ENCODE measurements around the gene NKAIN2.
"Not testable (repeated sequence)": the region's sequence is repeated elsewhere in the genome, so short reads cannot be mapped to it uniquely, and the experiment has no call there.

DNA sequence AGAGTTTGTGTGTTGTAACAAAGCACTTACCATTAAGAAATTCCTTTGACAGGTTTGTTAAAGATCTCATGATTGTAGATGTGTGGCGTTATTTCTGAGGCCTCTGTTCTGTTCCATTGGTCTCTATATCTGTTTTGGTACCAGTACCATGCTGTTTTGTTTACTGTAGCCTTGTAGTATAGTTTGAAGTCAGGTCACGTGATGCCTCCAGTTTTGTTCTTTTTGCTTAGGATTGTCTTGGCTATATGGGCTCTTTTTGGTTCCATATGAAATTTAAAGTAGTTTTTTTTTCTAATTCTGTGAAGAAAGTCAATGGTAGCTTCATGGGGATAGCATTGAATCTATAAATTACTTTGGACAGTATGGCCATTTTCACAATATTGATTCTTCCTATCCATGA lies 660.9 kb downstream of the NKAIN2 start:
- not testable (repeated sequence) for TF ChIP-seq POLR2A (IDR thresholded peaks at IDR 0.05; ENCODE audit: low read depth, low read length); CTCF (IDR thresholded peaks at IDR 0.05; ENCODE audit: extremely low read depth in 1 of 2, insufficient read depth in 1 of 2, low read depth in 1 of 2, low read length in 2 of 2); EZH2 (IDR thresholded peaks at IDR 0.05; ENCODE audit: borderline replicate concordance, low read depth, low read length, severe bottlenecking); POLR2AphosphoS5 (IDR thresholded peaks at IDR 0.05; ENCODE audit: insufficient read depth, low read depth, low read length); MYC (IDR thresholded peaks at IDR 0.05; ENCODE audit: low read depth, low read length); MAX (IDR thresholded peaks at IDR 0.05; ENCODE audit: insufficient read depth, insufficient read length); FOS (IDR thresholded peaks at IDR 0.05; ENCODE audit: borderline replicate concordance, insufficient read depth, low read length); JUN (IDR thresholded peaks at IDR 0.05; ENCODE audit: borderline replicate concordance, insufficient read depth, insufficient read length, low read depth)
